HK-2 (cell line): ENCODE measurements around the gene CRYBG1.
"Not testable (repeated sequence)": the region's sequence is repeated elsewhere in the genome, so short reads cannot be mapped to it uniquely, and the experiment has no call there.

Experiments used
- DNase-seq: peaks from one replicate; pipeline ENCODE4 v3.0.0-alpha.2; 2018; ENCODE audit not compliant: unreplicated experiment

Gene CRYBG1

GRCh38 chr6:106496823-106497222 is 136.3 kb downstream of the CRYBG1 start:
- no peak for DNase-seq

- DNase-seq: no peak
These were observed 141.4 kb downstream of the CRYBG1 start for GRCh38 chr6:106501960-106502371.

- no peak for DNase-seq
These were observed 142.0 kb downstream of the CRYBG1 start for GRCh38 chr6:106502559-106502958.

GRCh38 chr6:106508277-106508676 is 147.8 kb downstream of the CRYBG1 start:
- DNase-seq: no peak

- no peak for DNase-seq
These were observed 148.3 kb downstream of the CRYBG1 start for GRCh38 chr6:106508834-106509233.

GRCh38 chr6:106509420-106510089 is 149.0 kb downstream of the CRYBG1 start:
- DNase-seq: no peak

- DNase-seq: no peak
These were observed 149.8 kb downstream of the CRYBG1 start for GRCh38 chr6:106510090-106510970.

GRCh38 chr6:106511288-106512047 is 151.0 kb downstream of the CRYBG1 start:
- peak; percentile 49 for DNase-seq

- DNase-seq: peak; percentile 61
These were observed 151.8 kb downstream of the CRYBG1 start for GRCh38 chr6:106512048-106512967.

- no peak for DNase-seq
These were observed 152.6 kb downstream of the CRYBG1 start for GRCh38 chr6:106512968-106513574.

- no peak for DNase-seq
These were observed 153.5 kb downstream of the CRYBG1 start for GRCh38 chr6:106513808-106514582.

GRCh38 chr6:106514583-106514885 is 154.0 kb downstream of the CRYBG1 start:
- no peak for DNase-seq

GRCh38 chr6:106515582-106515981 is 155.1 kb downstream of the CRYBG1 start:
- DNase-seq: not testable (repeated sequence)

- no peak for DNase-seq
These were observed 156.1 kb downstream of the CRYBG1 start for GRCh38 chr6:106516616-106517015.

- DNase-seq: no peak
These were observed 157.2 kb downstream of the CRYBG1 start for GRCh38 chr6:106517706-106518105.

GRCh38 chr6:106518748-106519147 is 158.2 kb downstream of the CRYBG1 start:
- no peak for DNase-seq

GRCh38 chr6:106519460-106520394 is 159.2 kb downstream of the CRYBG1 start:
- peak; percentile 73 for DNase-seq

- DNase-seq: no peak
These were observed 160.3 kb downstream of the CRYBG1 start for GRCh38 chr6:106520711-106521401.
